Karpas-422 (cell line): ENCODE results near the gene DNASE1L3. TPM values are rescaled to one million over a fixed set of nuclear protein-coding genes. Genes with fewer than 3 reads are reported as not detected.
A peak's percentile ranks its signal among the peaks of the same experiment; 100 is the strongest.

Experiments
- DNase-seq: peaks from one replicate; pipeline ENCODE4 v3.0.0-alpha.2; 2015
- H2AFZ ChIP-seq: fragments of 200-600 bp; sonication (generic); 2 replicates; pipeline ENCODE4 v1.6.1; 2014; ENCODE audit warnings: antibody characterized with exemption, low read length, mixed read lengths
- H3K27ac ChIP-seq: fragments of 200-600 bp; sonication (generic); 2 replicates; pipeline ENCODE4 v1.5.1; 2014; ENCODE audit warnings: mild to moderate bottlenecking, low read length, moderate library complexity
- H3K27me3 ChIP-seq: fragments of 200-600 bp; sonication (generic); 2 replicates; pipeline ENCODE4 v1.6.1; 2014; ENCODE audit warnings: low read length, mixed read lengths
- H3K36me3 ChIP-seq: fragments of 200-600 bp; sonication (generic); 2 replicates; pipeline ENCODE4 v1.6.1; 2014; ENCODE audit warnings: low read length, mixed read lengths; ENCODE audit not compliant: insufficient read depth
- H3K4me1 ChIP-seq: fragments of 200-600 bp; sonication (generic); 2 replicates; pipeline ENCODE4 v1.6.1; 2014; ENCODE audit warnings: mild to moderate bottlenecking, low read length, mixed read lengths
- H3K4me2 ChIP-seq: fragments of 200-600 bp; sonication (generic); 2 replicates; pipeline ENCODE4 v1.6.1; 2014; ENCODE audit warnings: low read length, low read depth, mild to moderate bottlenecking; ENCODE audit not compliant: poor library complexity, severe bottlenecking
- H3K4me3 ChIP-seq: fragments of 200-600 bp; sonication (generic); 2 replicates; pipeline ENCODE4 v1.5.1; 2014; ENCODE audit warnings: mild to moderate bottlenecking, antibody characterized with exemption, low read length, mixed read lengths
- H3K79me2 ChIP-seq: fragments of 200-600 bp; sonication (generic); 2 replicates; pipeline ENCODE4 v1.6.1; 2014; ENCODE audit warnings: mild to moderate bottlenecking, low read length, mixed read lengths
- H3K9ac ChIP-seq: fragments of 200-600 bp; sonication (generic); 2 replicates; pipeline ENCODE4 v1.6.0; 2014; ENCODE audit warnings: low read length
- H3K9me2 ChIP-seq: fragments of 200-600 bp; sonication (generic), shearing (Covaris generic); replicated peaks from 2 replicates; pipeline ENCODE4 v1.6.0; 2014; ENCODE audit warnings: mild to moderate bottlenecking, low read length, moderate library complexity; ENCODE audit not compliant: insufficient read depth
- H3K9me3 ChIP-seq: fragments of 300-700, 200-600 bp; sonication (generic); 2 replicates; pipeline ENCODE4 v1.6.1; 2014; ENCODE audit warnings: low read length, mixed read lengths
- H4K20me1 ChIP-seq: fragments of 200-600 bp; sonication (generic); 2 replicates; pipeline ENCODE4 v1.6.1; 2014; ENCODE audit warnings: mild to moderate bottlenecking, antibody characterized with exemption, low read length, low read depth; ENCODE audit not compliant: insufficient read depth
- total RNA-seq: library from RNA; depleted of rRNA; stranded (reverse); fragments of >200 nt; shearing (Covaris generic); gene quantifications from 2 replicates; pipeline ENCODE4 v1.2.3, GENCODE V29; 2014; ENCODE audit warnings: low replicate concordance

The DNASE1L3 gene
- total RNA-seq, 1 experiment from 2014 or later = not detected

DNA sequence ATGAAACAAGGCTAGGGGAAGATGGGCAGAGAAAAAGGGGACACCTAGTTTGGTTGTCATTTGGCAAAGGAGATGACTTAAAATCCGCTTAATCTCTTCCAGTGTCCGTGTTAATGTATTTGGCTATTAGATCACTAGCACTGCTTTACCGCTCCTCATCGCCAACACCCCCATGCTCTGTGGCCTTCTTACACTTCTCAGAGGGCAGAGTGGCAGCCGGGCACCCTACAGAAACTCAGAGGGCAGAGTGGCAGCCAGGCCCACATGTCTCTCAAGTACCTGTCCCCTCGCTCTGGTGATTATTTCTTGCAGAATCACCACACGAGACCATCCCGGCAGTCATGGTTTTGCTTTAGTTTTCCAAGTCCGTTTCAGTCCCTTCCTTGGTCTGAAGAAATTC is 39.6 kb downstream of the DNASE1L3 start:
- Histone ChIP-seq H3K4me3 (no peak overlapping the region), H3K9me2 (no peaks in the 10 kb centered on the region), H3K36me3 (no peaks in the 10 kb centered on the region), H3K79me2 (no peaks in the 10 kb centered on the region), H3K4me1 (no peaks in the 10 kb centered on the region), H2AFZ (no peak overlapping the region), H3K9me3 (no peaks in the 10 kb centered on the region), H3K9ac (no peak overlapping the region), H3K27me3 (no peaks in the 10 kb centered on the region), H4K20me1 (no peaks in the 10 kb centered on the region), H3K27ac (no peak overlapping the region), H3K4me2 (no peak overlapping the region)
- no peak for DNase-seq

DNA sequence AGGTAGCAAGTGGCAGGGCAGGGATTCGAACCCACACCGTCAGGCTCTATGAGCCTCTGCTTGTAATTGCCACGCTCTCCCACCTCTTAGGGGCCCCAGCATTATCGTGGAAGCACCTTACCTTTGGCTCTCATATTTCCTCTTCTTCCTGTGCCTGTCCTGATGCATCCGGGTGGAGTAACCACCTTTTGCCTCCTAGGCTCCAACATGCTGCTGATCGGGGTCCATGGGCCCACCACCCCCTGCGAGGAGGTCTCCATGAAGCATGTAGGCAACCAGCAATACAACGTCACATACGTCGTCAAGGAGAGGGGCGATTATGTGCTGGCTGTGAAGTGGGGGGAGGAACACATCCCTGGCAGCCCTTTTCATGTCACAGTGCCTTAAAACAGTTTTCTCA is 40.4 kb downstream of the DNASE1L3 start:
- Histone ChIP-seq H3K27me3 (no peaks in the 10 kb centered on the region), H3K9me2 (no peaks in the 10 kb centered on the region), H3K27ac (no peak overlapping the region), H3K9me3 (no peaks in the 10 kb centered on the region), H3K36me3 (no peaks in the 10 kb centered on the region), H3K9ac (no peak overlapping the region), H4K20me1 (no peaks in the 10 kb centered on the region), H2AFZ (no peak overlapping the region), H3K4me1 (no peaks in the 10 kb centered on the region), H3K4me2 (no peak overlapping the region), H3K79me2 (no peaks in the 10 kb centered on the region), H3K4me3 (no peak overlapping the region)
- DNase-seq = no peak

DNA sequence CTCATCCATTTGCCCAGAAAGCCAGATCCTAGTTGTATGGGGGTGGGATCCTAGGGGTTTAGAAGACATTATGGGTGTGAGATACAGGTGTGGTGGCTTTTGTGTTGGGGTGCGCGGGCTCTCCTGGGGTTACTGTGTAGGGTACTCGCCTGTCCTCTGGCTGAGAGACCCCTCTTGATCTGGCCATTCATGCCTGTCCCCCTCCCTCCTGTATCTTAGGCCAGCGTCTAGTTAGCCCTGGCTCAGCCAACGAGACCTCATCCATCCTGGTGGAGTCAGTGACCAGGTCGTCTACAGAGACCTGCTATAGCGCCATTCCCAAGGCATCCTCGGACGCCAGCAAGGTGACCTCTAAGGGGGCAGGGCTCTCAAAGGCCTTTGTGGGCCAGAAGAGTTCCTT is 41.4 kb downstream of the DNASE1L3 start:
- no peak for DNase-seq
- Histone ChIP-seq H3K36me3 (no peaks in the 10 kb centered on the region), H3K9ac (no peak overlapping the region), H3K4me2 (no peak overlapping the region), H4K20me1 (no peaks in the 10 kb centered on the region), H3K4me1 (no peaks in the 10 kb centered on the region), H3K79me2 (no peaks in the 10 kb centered on the region), H3K4me3 (no peak overlapping the region), H3K27ac (no peak overlapping the region), H3K9me3 (no peaks in the 10 kb centered on the region), H3K27me3 (no peaks in the 10 kb centered on the region), H2AFZ (no peak overlapping the region), H3K9me2 (no peaks in the 10 kb centered on the region)

DNA sequence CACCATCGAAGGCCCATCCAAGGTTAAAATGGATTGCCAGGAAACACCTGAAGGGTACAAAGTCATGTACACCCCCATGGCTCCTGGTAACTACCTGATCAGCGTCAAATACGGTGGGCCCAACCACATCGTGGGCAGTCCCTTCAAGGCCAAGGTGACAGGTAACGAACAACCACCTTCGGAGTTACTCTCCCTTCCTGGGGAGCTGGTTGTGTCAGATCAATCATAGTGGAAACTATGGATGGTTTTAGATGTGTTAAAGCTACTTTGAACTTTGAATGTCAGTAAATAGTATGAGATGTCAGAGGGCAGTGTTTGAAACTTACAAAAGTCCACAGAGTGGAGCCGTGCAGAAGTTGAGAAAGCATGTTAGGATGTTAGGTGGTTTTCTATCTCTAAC is 42.3 kb downstream of the DNASE1L3 start:
- no peaks in the 10 kb centered on the region for H3K4me1 ChIP-seq
- H2AFZ ChIP-seq = no peak overlapping the region
- DNase-seq = no peak
- H3K4me3 ChIP-seq = no peak overlapping the region
- H3K36me3 ChIP-seq = no peaks in the 10 kb centered on the region
- H3K9me2 ChIP-seq = no peaks in the 10 kb centered on the region
- H3K79me2 ChIP-seq = no peaks in the 10 kb centered on the region
- H3K9me3 ChIP-seq = no peaks in the 10 kb centered on the region
- no peak overlapping the region for H3K9ac ChIP-seq
- H3K27ac ChIP-seq = no peak overlapping the region
- no peak overlapping the region for H3K4me2 ChIP-seq
- H3K27me3 ChIP-seq = no peaks in the 10 kb centered on the region
- H4K20me1 ChIP-seq = no peaks in the 10 kb centered on the region

DNA sequence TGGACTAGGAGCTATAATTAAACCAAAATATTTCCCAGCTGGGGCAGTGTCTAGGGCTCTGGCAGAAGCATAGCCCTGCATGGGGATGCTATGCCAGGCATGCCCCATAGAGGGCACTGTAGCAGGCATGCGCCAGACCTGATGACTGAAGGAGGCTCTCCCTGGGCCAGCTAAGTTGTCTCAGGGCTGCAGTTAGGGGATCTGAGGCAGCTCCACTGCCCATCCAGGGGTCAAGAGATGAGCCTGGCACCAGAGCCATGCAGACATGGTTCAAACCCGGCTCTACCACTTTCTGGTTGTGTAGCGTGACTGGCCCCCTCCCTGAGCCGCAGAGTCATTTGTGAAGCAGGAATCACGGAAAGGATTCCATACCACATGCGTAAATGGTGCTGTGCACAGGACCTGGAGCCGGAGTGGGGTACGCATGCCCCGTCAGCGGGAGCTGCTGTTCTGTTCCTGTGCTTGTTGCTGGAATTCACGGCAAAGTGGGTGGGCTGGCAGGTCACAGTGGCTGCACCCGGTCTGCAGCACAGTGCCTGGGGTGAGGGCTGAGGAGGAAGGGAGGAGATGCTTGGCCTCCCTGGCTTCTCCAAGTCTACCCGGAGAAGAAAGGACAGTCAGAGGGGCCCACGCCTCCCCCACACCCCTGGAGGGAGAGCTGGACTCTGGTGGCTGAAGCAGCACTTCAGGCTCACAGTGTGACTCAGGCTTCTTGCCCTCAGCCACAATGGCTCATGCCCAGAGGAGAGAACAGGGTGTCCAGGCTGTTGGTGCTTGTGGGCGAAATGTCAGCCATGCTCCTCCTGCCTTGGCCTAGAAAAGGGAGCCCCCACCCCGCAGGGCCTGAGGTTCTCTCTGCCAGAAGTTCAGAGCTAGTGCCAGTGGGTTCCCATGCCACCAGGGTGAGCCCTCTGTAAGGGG is 43.1 kb downstream of the DNASE1L3 start:
- Histone ChIP-seq H3K79me2 (no peaks in the 10 kb centered on the region), H3K9me3 (no peaks in the 10 kb centered on the region), H2AFZ (no peak overlapping the region), H3K4me3 (no peak overlapping the region), H3K4me1 (no peaks in the 10 kb centered on the region), H3K9ac (no peak overlapping the region), H3K4me2 (no peak overlapping the region), H3K27ac (no peak overlapping the region), H3K27me3 (no peaks in the 10 kb centered on the region), H4K20me1 (no peaks in the 10 kb centered on the region), H3K9me2 (no peaks in the 10 kb centered on the region), H3K36me3 (no peaks in the 10 kb centered on the region)
- DNase-seq = peak; percentile 86

DNA sequence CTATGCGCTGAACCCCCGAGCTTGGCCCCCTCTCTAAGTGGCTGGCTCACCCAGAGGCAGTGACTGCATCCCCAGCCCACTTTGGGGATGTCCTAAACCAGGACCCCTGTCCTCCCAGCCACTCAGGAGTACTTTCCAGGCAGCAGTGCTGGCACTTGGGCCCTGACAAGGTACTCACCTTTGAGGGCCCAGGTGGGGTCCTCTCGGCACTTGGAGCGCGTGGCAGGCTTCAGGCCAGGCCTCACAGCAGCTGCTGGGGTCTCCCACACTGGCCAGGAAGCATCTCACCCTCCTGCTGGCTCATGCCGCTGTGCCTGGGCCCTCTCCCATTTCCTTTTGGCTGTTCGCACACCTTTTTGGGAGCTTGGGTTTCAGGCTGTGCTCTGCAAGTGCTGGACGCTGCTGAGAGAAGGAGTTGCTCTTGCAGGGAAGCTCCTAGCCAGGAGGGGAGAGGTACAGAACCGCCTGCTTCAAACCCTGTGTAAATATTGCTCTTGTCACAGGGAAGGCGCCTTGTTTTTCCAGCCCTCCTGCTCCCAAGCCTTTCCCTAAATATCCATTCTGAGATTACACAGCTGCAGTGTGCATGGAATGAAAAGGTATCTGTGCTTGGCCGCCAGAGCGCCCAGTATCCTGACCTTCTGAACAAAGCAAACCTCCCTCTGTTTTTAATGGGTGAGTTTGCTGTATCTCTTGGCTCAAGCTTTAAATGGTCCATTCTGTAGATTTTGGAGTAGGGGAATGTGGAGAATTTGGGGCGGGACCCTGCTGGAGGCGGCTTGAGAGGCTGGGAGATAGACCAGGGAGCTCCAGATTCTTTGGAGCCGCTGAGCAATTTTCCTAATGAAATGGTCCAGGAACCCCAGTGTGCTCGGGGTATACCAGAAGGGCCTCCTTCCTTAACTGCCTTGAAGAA is 45.6 kb downstream of the DNASE1L3 start:
- Histone ChIP-seq H3K27ac (no peak overlapping the region), H3K79me2 (no peaks in the 10 kb centered on the region), H3K4me3 (no peak overlapping the region), H4K20me1 (no peaks in the 10 kb centered on the region), H3K36me3 (no peaks in the 10 kb centered on the region), H3K9me2 (no peaks in the 10 kb centered on the region), H3K4me2 (no peak overlapping the region), H2AFZ (no peak overlapping the region), H3K9me3 (no peaks in the 10 kb centered on the region), H3K9ac (no peak overlapping the region), H3K27me3 (no peaks in the 10 kb centered on the region), H3K4me1 (no peaks in the 10 kb centered on the region)
- DNase-seq = no peak

DNA sequence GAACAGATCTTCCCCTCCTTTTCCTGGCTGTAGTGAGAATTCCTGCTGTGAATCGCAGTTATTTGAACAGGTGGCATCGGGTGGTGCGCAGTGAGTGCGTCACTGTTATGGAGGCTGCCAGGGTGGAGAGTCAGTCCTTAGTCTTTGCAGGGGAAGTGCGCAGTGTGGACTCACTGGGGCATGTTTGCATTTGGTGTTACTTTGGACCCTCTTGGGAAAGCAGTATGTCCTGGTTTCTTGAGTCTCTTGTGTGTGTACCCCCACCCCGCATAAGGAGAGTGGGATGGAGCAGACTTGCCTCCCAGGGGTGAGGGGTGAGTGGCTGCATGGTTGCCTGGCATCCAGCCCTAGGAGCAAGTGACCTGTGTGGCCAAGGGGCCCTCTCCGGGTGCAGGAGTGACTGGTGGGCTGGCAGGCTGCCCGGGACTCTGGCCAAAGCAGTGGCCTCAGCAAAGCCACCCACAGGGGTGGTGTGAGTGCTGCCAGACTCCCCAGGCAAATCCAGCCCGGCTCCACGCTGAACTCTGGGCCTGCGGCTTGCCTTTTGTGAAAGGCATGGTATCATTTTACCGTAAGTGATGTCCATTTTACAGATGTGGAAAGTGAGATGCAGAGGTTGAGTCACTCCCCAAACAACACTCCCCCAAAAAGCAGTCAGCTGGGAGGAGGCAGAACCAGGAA is 46.4 kb downstream of the DNASE1L3 start:
- DNase-seq = no peak
- Histone ChIP-seq H3K9ac (no peak overlapping the region), H4K20me1 (no peaks in the 10 kb centered on the region)

DNA sequence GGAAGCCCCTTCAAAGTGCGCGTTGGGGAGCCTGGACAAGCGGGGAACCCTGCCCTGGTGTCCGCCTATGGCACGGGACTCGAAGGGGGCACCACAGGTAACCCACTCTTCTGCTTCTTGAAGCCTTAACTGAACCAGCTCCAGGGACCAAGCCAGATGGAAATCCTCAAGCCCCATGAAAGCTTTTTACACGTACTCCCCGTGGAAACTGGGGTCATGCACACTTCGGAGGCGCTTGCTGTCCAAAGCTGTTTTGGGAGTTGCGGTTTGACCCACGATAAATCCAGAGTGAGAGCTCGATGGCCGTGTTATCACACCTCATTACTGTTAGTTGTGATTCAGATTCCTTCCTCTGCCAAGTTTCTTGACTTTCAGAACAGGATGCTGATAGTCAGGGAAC is 47.5 kb downstream of the DNASE1L3 start:
- H3K4me1 ChIP-seq = no peaks in the 10 kb centered on the region
- no peak overlapping the region for H3K27ac ChIP-seq
- H3K79me2 ChIP-seq = no peaks in the 10 kb centered on the region
- no peak for DNase-seq
- H3K9me3 ChIP-seq = no peaks in the 10 kb centered on the region
- H3K27me3 ChIP-seq = no peaks in the 10 kb centered on the region
- no peak overlapping the region for H3K4me3 ChIP-seq
- H3K36me3 ChIP-seq = no peaks in the 10 kb centered on the region
- no peak overlapping the region for H3K9ac ChIP-seq
- no peaks in the 10 kb centered on the region for H4K20me1 ChIP-seq
- no peak overlapping the region for H2AFZ ChIP-seq
- H3K4me2 ChIP-seq = no peak overlapping the region
- no peaks in the 10 kb centered on the region for H3K9me2 ChIP-seq

More for the DNA sequence above, 46.4 kb downstream of the DNASE1L3 start:
- no peaks in the 10 kb centered on the region for H3K27me3 ChIP-seq
- H3K27ac ChIP-seq = no peak overlapping the region
- H3K36me3 ChIP-seq = no peaks in the 10 kb centered on the region
- no peak overlapping the region for H2AFZ ChIP-seq
- no peaks in the 10 kb centered on the region for H3K9me2 ChIP-seq
- no peaks in the 10 kb centered on the region for H3K4me1 ChIP-seq
- no peak overlapping the region for H3K4me3 ChIP-seq
- H3K79me2 ChIP-seq = no peaks in the 10 kb centered on the region
- no peak overlapping the region for H3K4me2 ChIP-seq
- no peaks in the 10 kb centered on the region for H3K9me3 ChIP-seq
